NCI-H1105 treated with DMSO at 0.1 percent for 48 hours (cell line): ENCODE measurements around the gene CIB4.

Experiments used
- DNase-seq: peaks from one replicate; lab custom pipeline; 2025; lab: John Stamatoyannopoulos, UW

The CIB4 gene

DNA sequence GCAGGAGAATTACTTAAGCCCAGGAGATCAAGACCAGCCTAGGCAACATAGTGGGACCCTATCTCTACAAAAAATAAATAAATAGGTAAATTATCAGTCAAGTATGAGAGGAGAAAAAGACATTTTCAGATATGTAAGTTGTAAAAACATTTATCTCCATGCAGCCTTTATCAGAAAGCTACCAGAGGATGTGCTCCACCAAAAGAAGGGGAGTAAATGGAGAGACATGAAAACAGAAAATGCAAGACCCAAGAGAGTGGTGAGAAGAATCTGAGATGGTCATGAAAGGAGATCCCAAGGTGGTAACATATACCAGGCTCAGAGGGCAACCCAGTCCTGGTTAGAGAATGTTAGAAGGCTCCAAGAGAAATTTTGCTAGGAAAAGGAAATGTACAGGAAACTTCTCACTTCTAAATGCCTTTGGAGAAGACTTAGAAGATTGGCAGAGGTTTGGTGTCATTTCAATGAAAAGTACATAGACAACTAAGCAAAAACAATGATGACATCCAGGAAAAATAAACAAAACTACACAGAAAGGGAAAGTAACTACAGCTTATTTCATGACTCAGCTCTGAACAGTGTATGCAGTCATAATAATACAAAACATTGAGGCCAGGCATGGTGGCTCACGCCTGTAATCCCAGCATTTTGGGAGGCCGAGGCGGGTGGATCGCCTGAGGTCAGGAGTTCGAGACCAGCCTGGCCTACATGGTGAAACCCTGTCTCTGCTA, 19.5 kb downstream of the CIB4 start:
- DNase-seq: no peak

DNA sequence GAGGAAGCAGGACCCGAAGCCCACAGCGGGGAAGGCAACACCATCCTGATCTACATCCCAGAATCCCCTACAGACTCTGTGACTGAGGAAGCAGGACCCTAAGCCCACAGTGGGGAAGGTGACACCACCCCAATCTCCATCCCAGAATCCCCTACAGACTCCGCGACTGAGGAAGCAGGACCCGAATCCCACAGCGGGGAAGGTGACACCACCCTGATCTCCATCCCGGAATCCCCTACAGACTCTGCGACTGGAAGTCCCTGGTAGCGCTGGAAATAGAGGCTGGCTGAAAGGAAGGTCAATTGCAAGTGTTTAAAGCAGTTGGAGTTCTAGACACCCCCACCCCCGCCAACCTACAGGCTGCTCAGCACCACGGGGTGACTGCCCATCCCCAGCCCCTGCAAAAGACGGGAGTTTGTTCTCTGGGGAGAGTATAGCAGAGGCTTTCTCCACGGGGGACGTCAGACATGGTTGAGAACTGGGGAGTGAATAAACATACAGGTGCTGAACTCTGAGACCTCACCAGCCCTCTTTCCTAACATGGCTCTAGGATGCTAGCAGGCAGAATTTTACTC, 21.0 kb downstream of the CIB4 start:
- DNase-seq: no peak

DNA sequence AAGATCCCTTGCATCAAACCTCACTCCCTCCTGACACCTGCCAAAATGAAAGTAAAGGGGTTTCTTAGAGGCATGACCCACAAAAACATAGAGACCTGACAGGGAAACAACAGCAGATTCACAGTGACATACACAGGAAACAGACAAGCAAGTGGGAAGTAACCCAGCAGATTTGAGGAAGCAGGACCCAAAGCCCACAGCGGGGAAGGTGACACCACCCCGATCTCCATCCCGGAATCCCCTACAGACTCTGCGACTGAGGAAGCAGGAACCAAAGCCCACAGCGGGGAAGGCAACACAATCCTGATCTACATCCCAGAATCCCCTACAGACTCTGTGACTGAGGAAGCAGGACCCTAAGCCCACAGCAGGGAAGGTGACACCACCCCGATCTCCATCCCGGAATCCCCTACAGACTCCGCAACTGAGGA, 21.6 kb downstream of the CIB4 start:
- no peak for DNase-seq

DNA sequence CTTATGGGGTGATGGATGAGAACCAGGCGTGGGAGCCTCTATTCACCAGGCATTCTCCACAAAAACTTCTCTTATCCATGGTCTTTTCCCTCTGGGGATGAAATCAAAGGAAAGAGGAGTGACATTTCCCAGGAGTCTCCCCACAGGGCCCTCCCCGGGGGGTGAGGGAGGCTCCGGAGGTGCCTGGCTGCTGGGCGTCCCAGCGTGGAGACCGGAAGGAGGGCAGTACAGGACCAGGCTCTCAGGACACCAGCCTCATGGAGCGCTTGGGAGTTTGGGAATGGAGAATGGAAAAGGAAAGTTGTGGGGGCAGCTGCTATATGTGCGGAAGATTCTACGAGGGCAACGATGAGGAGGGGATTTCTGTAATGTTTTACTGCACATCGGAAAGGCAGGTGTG, 22.1 kb downstream of the CIB4 start:
- DNase-seq: no peak

DNA sequence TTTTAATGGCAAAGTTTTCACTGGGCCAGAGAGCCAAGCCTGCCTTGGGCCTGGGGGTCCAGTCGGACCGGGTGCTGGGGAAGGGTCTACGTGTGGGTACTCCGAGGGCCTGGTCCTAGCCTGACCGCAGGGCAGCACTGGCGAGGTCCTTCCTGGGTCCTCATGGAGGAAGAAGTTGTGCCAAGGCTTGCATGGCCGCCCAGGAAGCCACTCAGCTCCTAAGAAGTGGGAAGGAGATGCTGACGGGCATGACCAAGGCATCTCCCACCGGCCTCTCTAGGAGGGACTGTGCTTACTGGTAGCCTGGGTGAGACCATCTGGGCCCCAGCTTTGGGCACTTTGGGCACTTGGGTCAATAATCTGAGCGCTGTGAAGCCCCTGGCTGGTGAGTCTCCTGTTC, 22.6 kb downstream of the CIB4 start:
- DNase-seq: no peak

DNA sequence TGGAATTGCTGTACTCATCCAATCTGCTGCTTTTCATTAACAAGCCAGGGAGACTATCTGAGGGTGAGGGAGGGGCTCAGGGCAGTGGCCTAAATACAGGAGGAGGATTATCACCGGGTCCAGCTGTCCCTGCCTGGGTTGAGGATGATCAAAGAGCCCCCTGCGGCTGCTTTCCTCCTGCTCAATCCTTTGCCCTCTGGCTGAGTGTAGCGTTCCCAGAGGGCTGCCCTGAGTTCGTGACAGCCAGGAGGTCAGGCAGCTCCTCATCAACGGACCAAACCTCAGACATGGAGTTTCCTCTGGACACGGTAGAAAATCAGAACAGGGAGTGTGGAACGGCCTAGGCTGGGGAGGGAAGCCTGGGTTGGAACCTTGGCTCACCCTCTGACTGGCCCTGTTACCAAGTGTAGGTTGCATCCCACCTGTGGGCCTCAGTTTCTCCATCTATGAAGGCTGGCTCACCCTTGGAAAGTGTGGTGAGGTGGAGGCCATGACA, 23.5 kb downstream of the CIB4 start:
- DNase-seq: no peak

DNA sequence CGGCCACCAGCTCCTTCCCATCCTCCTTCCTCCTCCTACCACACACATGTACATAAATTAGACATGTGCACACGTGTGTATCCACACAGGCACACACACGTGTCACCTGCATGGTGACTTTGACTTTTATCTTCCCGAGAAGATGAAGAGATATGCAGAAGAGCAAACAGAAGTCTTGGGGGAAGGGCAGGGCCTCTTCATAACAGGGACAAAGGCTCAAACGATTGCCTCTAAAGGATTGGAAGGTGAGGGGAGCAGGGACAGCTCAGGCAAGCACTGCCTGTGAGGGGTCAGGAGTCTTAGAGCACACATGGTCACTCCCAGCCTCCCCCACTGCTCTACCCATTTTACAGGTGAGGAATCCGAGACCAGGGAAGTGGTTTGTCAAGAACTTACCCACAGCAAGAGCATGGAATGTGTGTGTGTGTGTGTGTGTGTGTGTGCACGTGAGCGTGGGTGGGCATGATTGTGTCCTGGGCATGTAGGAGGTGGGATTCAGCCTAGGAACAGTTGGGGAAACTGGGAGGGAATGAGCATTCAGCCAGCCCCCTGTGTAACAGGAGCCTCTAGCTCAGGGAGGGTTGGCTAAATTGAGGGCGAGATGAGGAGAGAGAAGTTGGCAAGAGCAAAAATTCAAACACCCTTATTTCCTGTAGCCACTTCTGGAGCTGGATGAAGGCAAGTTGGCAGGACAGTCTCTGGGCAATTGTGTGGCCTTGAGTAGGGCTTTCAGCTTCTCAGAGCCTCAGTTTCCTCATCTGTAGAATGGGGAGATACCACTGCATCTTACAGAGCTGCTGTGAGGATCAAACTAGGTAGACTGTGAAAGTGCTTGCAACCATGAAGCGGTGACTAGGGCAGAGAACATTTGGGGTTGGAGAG, 24.2 kb downstream of the CIB4 start:
- no peak for DNase-seq

DNA sequence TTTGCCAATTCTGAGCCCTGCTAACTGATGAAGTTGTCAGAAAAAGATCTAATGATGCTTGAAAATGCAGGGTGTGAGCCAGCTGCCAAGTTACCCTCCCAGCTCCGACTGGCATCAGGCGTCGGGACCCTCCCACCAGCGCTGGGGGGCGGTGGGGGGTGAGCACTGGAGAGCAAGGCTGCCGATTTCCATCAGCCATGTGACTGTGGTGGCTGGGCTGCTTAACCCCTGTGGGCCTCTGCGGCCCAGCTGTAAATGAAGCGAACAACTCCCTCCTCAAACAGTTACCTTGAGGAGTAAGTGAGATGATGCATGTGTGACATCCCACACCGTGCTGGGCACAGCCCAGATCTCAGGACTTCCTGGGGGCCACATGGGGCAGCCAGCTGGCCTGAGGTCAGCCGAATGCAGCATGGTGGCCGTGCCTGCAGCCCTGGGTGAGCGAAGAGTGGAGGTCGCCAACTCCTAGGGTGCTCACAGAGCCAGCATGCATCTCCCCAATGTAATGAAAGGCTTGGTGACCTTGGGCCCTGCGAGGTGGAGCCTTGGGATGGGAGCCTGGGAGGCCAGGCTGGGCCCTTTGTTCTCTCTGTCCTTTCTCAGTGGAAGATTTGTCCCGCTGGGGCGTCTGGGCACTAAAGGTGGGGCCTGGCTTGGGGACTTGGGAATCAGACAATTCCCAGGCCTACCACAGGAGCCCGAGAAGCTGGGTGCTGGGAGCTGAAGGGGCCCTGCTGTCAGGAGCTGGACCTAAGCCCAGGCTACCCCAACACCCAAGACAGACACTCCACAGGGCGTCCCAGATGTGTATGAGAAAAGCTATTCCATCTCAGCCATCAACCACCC, 25.1 kb downstream of the CIB4 start:
- no peak for DNase-seq

DNA sequence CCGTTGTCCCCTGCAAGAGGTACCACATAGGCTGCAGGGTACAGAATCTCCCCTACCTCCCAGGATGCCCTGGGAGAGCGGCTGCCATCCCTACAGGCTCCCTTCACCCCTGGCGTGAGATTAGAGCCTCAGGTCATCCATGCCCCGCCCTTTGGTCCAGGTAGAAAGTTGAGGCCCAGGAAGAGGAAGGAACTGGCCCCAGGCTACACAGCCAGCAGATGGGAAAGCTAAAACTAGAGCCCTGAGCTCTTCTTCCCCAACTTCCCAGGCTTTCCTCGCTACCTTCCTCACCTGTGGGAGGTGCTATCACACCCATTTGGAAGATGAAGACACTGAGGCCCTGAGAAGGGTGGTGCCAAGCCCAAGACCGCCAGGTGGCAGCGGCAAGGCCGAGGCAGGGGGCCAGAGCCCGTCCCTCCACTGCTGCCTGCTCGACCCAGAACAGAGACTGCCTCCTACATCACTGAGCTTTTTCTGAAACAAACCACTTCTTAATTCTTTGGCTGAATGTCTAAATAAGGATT, 25.8 kb downstream of the CIB4 start:
- DNase-seq: no peak

DNA sequence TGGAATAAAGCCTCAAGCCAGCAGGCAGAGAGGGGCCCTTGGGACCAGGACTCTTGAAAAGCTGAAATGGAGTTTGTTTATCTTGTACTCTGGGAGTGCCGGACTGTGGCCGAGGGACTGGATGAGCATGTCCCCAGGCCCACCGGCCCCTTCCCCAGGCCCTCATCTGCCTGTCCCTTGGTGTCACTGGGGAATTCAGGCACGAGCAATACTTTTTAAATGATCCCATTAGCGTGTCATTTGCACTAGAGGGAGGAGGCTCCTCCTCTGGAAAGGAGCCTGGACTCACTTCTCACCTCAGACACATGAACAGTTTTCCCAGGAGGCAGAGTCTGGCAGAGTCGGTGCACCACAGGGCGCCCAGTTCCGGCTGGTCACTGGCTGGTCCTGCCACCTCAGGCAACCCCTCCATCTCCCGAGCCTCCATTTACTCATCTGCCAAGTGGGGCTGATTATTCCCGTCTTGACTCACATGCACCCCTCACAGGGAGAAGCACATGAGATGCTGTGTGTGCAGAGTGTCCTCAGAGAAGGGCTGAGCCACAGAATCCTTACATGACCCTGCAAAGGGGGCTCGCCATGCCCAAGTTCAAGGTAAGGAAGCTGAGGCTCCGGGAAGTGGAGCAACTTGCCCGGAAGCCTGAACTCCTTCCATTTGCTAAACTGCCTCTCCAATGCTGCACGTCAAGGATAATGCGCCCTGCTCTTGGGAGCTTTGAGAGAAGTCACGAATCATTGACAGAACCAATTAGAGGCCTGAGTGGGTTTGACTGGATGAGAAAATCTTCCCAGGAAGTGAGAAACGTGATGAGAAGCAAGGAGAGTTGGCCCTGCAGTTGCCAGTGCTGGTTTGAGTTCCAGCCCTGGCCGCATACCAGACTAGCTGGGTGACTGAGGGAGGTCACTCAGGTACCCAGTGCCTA, 26.7 kb downstream of the CIB4 start:
- DNase-seq: no peak

DNA sequence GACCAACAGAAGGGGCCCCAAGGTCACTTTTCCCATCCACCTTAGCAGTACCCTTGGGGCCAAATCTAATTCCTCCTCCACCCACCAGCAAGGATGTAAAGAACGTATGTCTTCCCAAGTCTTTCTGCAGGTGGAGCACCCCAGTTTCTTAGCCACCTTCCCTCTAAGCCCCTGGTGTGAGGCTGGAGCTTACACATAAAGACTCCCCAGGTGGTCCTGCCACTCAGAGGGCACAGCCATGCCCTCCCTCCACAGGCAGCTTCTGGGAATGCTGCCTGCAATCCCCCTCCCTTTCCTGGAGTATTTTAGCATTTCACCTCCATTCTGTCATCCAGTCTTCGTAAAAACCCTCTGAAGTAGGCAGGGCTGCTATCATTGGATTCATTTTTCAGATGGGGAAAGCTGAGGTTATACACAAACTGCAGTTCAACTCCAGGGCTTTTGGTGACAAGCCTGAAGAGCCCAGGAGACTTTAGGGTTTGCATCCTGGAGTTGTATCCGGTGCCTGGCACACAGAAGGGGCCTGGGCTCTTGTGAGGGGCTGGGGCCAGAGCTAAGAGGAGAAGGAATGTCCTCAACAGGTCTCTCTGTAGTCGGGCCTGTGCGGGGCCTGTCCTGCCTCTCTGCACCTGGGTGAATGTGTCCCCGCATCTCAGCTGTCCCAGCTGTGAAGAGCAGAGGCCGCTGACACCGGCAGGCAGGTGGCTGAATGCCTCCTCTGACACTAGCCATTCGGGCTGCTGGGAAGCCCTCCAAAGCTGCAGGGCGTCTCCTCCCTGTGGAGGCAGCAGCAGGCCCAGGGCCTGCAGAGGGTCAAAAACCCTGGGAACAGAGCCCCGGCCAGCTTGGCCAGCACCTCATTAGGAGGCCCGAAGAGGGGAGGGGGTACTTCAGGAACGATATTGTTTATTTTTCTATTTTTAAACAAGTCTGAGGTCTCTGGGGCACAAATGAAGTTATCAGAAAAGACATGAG, 27.6 kb downstream of the CIB4 start:
- DNase-seq: no peak

DNA sequence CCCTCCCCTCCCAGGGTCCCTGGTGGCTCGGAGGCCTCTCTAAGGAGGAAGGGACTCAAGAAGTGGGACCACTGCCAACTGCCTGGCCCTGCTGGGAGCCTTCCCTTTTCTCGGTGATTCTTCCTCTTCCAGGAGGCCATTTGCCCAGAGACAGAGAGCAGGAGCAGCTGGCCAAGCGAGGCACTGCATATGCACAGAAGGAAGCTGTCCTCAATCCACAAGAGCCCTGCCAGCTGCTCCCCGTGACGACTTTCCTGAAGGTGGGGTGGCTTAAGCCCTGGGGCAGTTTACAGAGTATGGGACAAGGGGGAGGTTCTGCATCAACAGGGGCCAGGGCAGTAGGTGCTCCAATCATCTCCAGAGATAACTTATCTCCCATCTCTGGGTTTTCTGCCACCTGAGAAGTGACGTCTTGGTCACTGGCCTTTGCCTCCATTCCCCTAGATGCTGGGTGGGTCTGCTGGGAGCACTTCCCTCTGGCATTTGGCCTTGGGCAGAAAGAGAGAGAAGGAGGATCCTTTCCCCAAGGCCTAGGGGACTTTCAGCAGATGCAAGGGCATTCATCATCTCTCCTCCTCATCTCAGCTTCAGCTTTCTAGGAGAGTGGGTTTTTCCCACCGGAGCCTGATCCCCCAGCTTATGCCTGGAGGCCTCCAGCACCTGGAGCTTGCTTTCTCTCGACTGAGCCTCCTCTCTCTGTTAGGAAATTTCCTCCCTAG, 28.5 kb downstream of the CIB4 start:
- no peak for DNase-seq

DNA sequence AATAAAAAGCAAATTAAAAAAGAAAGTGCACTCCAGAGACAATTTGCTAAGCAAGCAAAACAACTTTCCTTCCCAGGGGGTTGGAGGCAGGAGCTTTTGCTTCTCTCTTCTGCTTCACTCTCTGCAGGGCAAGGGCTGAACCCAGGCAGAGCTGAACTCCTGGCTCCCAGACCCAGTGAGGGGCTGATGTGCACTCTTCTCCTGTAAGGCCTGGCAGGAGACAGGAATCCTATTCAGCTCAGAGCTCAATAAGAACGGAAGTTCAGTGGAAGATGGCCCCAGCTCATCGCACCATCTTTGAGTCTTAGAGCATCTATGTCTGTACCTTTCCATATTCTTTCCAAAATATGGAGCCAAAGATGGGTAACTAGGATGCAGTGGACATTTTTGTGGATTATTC, 29.1 kb downstream of the CIB4 start:
- DNase-seq: no peak

DNA sequence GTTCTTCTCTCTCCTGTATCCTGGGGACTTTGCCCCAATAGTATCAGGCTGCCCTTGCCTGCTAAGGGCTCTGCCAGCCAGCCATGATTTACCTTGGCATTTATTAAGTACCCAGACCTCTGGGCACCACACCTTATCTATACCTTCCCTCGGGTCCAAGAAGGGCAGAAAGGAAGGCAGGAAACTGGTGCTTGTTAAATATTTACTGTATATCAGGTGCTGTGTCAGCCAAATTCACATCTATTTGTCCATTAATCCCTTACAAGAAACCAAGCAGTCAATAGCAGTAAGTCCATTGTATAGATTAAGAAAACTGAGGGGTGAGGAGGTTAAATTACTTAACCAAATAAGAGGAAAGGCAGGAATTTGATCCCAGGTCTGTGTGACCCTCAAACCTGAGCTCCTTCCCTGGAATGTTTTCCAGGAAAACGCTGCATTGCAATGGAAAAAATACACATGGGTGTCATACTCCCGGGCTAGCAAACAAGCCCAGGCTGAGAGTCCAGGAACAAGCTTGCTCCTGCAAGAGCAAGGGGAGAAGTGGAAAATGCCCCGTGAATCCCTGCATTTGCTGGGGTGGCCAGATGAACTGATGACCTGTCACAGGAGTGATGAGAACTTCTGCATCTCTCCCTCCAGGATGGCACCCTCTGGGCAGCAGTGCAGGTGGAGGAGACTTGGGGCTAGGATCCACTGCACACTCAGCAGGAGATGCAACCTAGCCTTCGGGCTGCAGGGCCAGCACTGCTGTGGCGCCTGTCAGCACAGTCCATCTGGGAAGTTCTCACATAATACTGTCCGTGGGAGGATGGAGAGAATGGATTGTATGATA, 30.4 kb downstream of the CIB4 start:
- DNase-seq: no peak

DNA sequence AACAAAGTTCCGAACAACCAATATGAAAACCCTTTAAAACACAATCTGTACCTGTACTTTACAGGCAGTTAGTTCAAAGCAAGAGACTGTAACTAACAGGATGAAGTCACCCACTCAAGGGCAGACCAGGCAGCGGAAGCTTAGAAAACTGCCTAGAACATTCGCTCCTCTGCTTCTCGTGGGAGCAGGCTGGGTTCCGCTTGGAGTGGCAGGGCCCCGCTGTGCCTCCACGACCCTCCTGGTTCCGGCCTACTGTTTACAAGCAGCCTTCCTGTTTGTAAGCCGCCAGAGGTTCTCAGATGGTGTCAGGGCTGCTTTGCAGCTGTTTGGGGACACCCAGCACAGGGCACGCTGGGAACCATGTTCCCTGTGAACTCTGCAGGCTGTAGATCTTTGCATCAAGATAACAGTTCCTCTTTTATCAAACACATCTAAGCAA, 31.3 kb downstream of the CIB4 start:
- no peak for DNase-seq

DNA sequence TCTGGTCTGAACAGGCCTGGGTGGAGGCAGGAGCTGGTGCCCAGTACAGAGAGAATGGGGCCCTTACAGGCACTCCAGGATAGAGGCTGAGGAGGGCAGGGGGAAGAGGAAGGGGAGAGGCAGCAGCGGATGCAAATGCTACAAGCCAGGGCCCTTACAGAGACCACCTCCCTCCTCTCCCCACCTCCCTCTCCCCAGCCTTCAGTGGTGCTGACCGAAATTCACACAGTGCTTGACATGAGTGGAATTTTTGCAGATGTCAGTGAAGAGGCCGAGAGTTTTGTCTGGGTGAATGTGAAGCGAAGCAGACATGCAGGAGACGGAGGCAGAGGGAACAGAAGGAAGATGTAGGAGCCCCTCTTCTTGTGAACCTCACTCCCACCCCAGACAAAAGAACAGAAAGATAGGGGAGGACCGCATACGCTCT, 31.9 kb downstream of the CIB4 start:
- DNase-seq: no peak

DNA sequence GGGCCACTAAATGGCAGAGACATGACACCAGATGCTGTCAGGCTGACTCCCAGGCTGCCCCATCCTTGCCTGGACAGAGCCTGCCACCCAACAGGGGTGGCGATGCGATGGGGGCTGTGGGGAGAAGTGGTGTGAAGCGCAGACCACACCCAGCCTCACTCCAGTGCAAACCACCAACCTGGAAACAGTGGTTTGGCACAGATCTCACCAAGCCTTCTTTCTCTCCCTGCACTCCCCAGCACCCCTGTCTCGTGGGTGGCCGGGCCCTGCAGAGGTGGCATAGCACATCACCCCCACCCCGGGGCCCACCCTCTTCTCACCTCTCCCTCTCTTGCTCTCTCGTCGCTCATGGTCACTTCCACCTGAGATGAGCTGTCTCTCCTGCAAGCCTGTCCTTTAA, 32.6 kb downstream of the CIB4 start:
- no peak for DNase-seq

DNA sequence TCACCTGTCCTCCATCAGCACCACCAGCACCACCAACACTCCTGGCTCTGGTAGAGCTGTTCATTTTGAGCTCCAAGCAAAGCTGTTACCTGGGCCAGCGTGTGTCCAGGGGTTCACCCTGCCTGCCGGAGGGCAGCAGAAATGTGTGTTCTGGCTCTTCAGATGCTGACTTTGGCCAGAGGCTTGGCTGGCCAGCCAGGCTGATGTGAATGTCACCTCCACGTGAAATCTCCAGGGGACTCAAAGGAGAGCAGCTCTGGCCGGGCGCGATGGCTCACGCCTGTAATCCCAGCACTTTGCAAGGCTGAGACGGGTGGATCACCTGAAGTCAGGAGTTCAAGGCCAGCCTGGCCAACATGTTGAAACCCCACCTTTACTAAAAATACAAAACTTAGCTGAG, 33.5 kb downstream of the CIB4 start:
- DNase-seq: no peak
